ENCODE data around the gene STPG2. TPM values are rescaled to one million over a fixed set of nuclear protein-coding genes. Genes with fewer than 3 reads are reported as not detected.
A peak's percentile ranks its signal among the peaks of the same experiment; 100 is the strongest.

STPG2 gene
- total RNA-seq, result 1 to 10 TPM in 2 of 6 donors, under 1 TPM in 3, not detected in 1; 0.30 to 5.2 (median 0.49) TPM

- no peaks in the 10 kb centered on the region for H3K36me3 ChIP-seq
- H3K27me3 ChIP-seq, result no peaks in the 10 kb centered on the region
- TF ChIP-seq EP300 (IDR thresholded peaks at IDR 0.05), result no peak
- peak; percentile 51 to 67 for TF ChIP-seq POLR2AphosphoS5 (IDR thresholded peaks at IDR 0.05)
- TF ChIP-seq POLR2A (IDR thresholded peaks at IDR 0.05), result peak in 2 of 4 donors; percentile 52 to 81
- peak in 3 of 6 experiments; percentile 32 to 49 (median 37) for TF ChIP-seq CTCF (IDR thresholded peaks at IDR 0.05)
- peak within 1 kb of the TSS; percentile 33 to 66 (median 55) for H3K4me3 ChIP-seq
- no peaks in the 10 kb centered on the region for H3K9me3 ChIP-seq
- H3K27ac ChIP-seq, result peak within 1 kb of the TSS; percentile 80 to 89 (median 86)
- ATAC-seq (ENCODE audit: low FRiP score in 2 of 2) (peak; percentile 100), DNase-seq (peak; percentile 94 to 96)
- 7 to 9% methylated on average over 30 to 44 of the region's 44 CpGs for WGBS, 2 donors
- H3K4me1 ChIP-seq, result peaks cover 2 to 9% (median 6%) of the 10 kb centered on the region in 4 donors
Measured at GRCh38 chr4:98143001-98143899, at the start of gene STPG2. Gene STPG2, minus strand, starts transcription at chr4:98143476.

GRCh38 chr4:98185279-98185678 lies 42.0 kb upstream of the STPG2 start:
- no peak for DNase-seq
- Histone ChIP-seq H3K27ac (no peak overlapping the region), H3K4me3 (no peak overlapping the region), H3K27me3 (no peaks in the 10 kb centered on the region), H3K4me1 (no peaks in the 10 kb centered on the region), H3K9me3 (peaks cover 0 to 4% (median 0%) of the 10 kb centered on the region in 4 donors), H3K36me3 (no peaks in the 10 kb centered on the region)
- TF ChIP-seq EP300 (IDR thresholded peaks at IDR 0.05) (no peak), CTCF (IDR thresholded peaks at IDR 0.05) (no peak), POLR2AphosphoS5 (IDR thresholded peaks at IDR 0.05) (no peak), POLR2A (IDR thresholded peaks at IDR 0.05) (no peak)
- ATAC-seq (ENCODE audit: low FRiP score in 2 of 2), result no peak

- DNase-seq (no peak), ATAC-seq (ENCODE audit: low FRiP score in 2 of 2) (no peak)
- no peaks in the 10 kb centered on the region for H3K9me3 ChIP-seq
- no peak overlapping the region for H3K27ac ChIP-seq
- H3K4me1 ChIP-seq, result no peaks in the 10 kb centered on the region
- TF ChIP-seq POLR2AphosphoS5 (IDR thresholded peaks at IDR 0.05), result no peak
- no peak for TF ChIP-seq EP300 (IDR thresholded peaks at IDR 0.05)
- TF ChIP-seq CTCF (IDR thresholded peaks at IDR 0.05), result no peak
- TF ChIP-seq POLR2A (IDR thresholded peaks at IDR 0.05), result no peak
- H3K4me3 ChIP-seq, result no peak overlapping the region
- no peaks in the 10 kb centered on the region for H3K27me3 ChIP-seq
- 62 to 67% methylated on average over 3 of the region's 3 CpGs for WGBS, 2 donors
- no peaks in the 10 kb centered on the region for H3K36me3 ChIP-seq
Measured at GRCh38 chr4:98181809-98182208, 38.5 kb upstream of the STPG2 start.

GRCh38 chr4:98179951-98180350 lies 36.7 kb upstream of the STPG2 start:
- TF ChIP-seq EP300 (IDR thresholded peaks at IDR 0.05), result no peak
- no peak for TF ChIP-seq CTCF (IDR thresholded peaks at IDR 0.05)
- no peak for TF ChIP-seq POLR2AphosphoS5 (IDR thresholded peaks at IDR 0.05)
- TF ChIP-seq POLR2A (IDR thresholded peaks at IDR 0.05), result no peak
- no peak for DNase-seq
- Histone ChIP-seq H3K36me3 (no peaks in the 10 kb centered on the region), H3K4me1 (no peaks in the 10 kb centered on the region), H3K4me3 (no peak overlapping the region), H3K9me3 (no peaks in the 10 kb centered on the region), H3K27me3 (no peaks in the 10 kb centered on the region), H3K27ac (no peak overlapping the region)
- ATAC-seq (ENCODE audit: low FRiP score in 2 of 2), result no peak
